Measurements from ENCODE around the gene IFITM5. TPM values are rescaled to one million over a fixed set of nuclear protein-coding genes. Genes with fewer than 3 reads are reported as not detected.
"Not testable (repeated sequence)": the region's sequence is repeated elsewhere in the genome, so short reads cannot be mapped to it uniquely, and the experiment has no call there.

IFITM5 gene
- total RNA-seq, 1 donor from 2014 or later: not detected

GRCh38 chr11:328012-328411 is 28.7 kb upstream of the IFITM5 start:
- no peak for DNase-seq (ENCODE audit: low read depth in 2 of 2)

GRCh38 chr11:327581-327923 is 28.2 kb upstream of the IFITM5 start:
- no peak for DNase-seq (ENCODE audit: low read depth in 2 of 2)

GRCh38 chr11:326842-327580 is 27.7 kb upstream of the IFITM5 start:
- DNase-seq (ENCODE audit: low read depth in 2 of 2): peak; percentile 85 to 92

GRCh38 chr11:326592-326841 is 27.2 kb upstream of the IFITM5 start:
- DNase-seq (ENCODE audit: low read depth in 2 of 2): no peak

GRCh38 chr11:325796-326591 is 26.7 kb upstream of the IFITM5 start:
- no peak for DNase-seq (ENCODE audit: low read depth in 2 of 2)

- DNase-seq (ENCODE audit: low read depth in 2 of 2): not testable (repeated sequence)
Observed at GRCh38 chr11:324593-325517, 25.5 kb upstream of the IFITM5 start.

- no peak for DNase-seq (ENCODE audit: low read depth in 2 of 2)
Observed at GRCh38 chr11:324156-324555, 24.8 kb upstream of the IFITM5 start.

GRCh38 chr11:319888-320273 is 20.6 kb upstream of the IFITM5 start:
- DNase-seq (ENCODE audit: low read depth in 2 of 2): not testable (repeated sequence)

- not testable (repeated sequence) for DNase-seq (ENCODE audit: low read depth in 2 of 2)
Observed at GRCh38 chr11:319121-319887, 20.0 kb upstream of the IFITM5 start.

- not testable (repeated sequence) for DNase-seq (ENCODE audit: low read depth in 2 of 2)
Observed at GRCh38 chr11:318405-319120, 19.2 kb upstream of the IFITM5 start.

- not testable (repeated sequence) for DNase-seq (ENCODE audit: low read depth in 2 of 2)
Observed at GRCh38 chr11:317668-318404, 18.5 kb upstream of the IFITM5 start.

- DNase-seq (ENCODE audit: low read depth in 2 of 2): no peak
Observed at GRCh38 chr11:316891-317301, 17.6 kb upstream of the IFITM5 start.

- no peak for DNase-seq (ENCODE audit: low read depth in 2 of 2)
Observed at GRCh38 chr11:316031-316701, 16.8 kb upstream of the IFITM5 start.

- no peak for DNase-seq (ENCODE audit: low read depth in 2 of 2)
Observed at GRCh38 chr11:315516-315994, 16.2 kb upstream of the IFITM5 start.

GRCh38 chr11:315051-315481 is 15.7 kb upstream of the IFITM5 start:
- no peak for DNase-seq (ENCODE audit: low read depth in 2 of 2)

GRCh38 chr11:314554-314875 is 15.2 kb upstream of the IFITM5 start:
- DNase-seq (ENCODE audit: low read depth in 2 of 2): not testable (repeated sequence)

GRCh38 chr11:313787-314553 is 14.6 kb upstream of the IFITM5 start, which contains the start of gene IFITM1:
Gene IFITM1, plus strand, starts transcription at chr11:314040. Its CDS starts 131 bp downstream, at chr11:314171.
- DNase-seq (ENCODE audit: low read depth in 2 of 2): peak in 1 of 2 donors; percentile 73

GRCh38 chr11:313304-313786 is 14.0 kb upstream of the IFITM5 start:
- DNase-seq (ENCODE audit: low read depth in 2 of 2): no peak

All from lung microvascular endothelial cell (primary cell).